ENCODE results near the gene ZNF22. TPM values are rescaled to one million over a fixed set of nuclear protein-coding genes. Genes with fewer than 3 reads are reported as not detected.
A peak's percentile ranks its signal among the peaks of the same experiment; 100 is the strongest.

ZNF22 gene
- total RNA-seq, 6 donors from 2014 or later = 8.4 to 26.9 (median 18.4) TPM

GRCh38 chr10:44955413-44956070, 45.2 kb upstream of the ZNF22 start:
- no peak for ATAC-seq (ENCODE audit: low FRiP score in 2 of 2)
- Histone ChIP-seq H3K27ac (no peak overlapping the region), H3K4me3 (no peak overlapping the region), H3K36me3 (peaks cover 0 to 13% (median 6%) of the 10 kb centered on the region in 4 donors), H3K4me1 (peaks cover 20 to 28% (median 22%) of the 10 kb centered on the region in 4 donors), H3K27me3 (no peaks in the 10 kb centered on the region), H3K9me3 (no peaks in the 10 kb centered on the region)
- DNase-seq = peak in 1 of 2 donors; percentile 9
- TF ChIP-seq CTCF (IDR thresholded peaks at IDR 0.05) (no peak), POLR2AphosphoS5 (IDR thresholded peaks at IDR 0.05) (no peak), EP300 (IDR thresholded peaks at IDR 0.05) (no peak), POLR2A (IDR thresholded peaks at IDR 0.05) (no peak)
- whole genome bisulfite sequencing, 2 donors = 86 to 92% methylated on average over 8 of the region's 8 CpGs

- no peaks in the 10 kb centered on the region for H3K27me3 ChIP-seq
- 92 to 96% methylated on average over 4 of the region's 4 CpGs for WGBS, 2 donors
- no peaks in the 10 kb centered on the region for H3K9me3 ChIP-seq
- H3K36me3 ChIP-seq = peaks cover 0 to 13% (median 6%) of the 10 kb centered on the region in 4 donors
- ATAC-seq (ENCODE audit: low FRiP score in 2 of 2) = no peak
- DNase-seq = peak in 1 of 2 donors; percentile 3
- H3K4me3 ChIP-seq = no peak overlapping the region
- no peak overlapping the region for H3K27ac ChIP-seq
- TF ChIP-seq POLR2AphosphoS5 (IDR thresholded peaks at IDR 0.05) (no peak), POLR2A (IDR thresholded peaks at IDR 0.05) (no peak), EP300 (IDR thresholded peaks at IDR 0.05) (no peak), CTCF (IDR thresholded peaks at IDR 0.05) (no peak)
- H3K4me1 ChIP-seq = peaks cover 26 to 35% (median 29%) of the 10 kb centered on the region in 4 donors
Measured at GRCh38 chr10:44956226-44956625, 44.5 kb upstream of the ZNF22 start.

- H3K27me3 ChIP-seq = no peaks in the 10 kb centered on the region
- H3K36me3 ChIP-seq = peaks cover 0 to 13% (median 6%) of the 10 kb centered on the region in 4 donors
- H3K4me1 ChIP-seq = peaks cover 27 to 43% (median 33%) of the 10 kb centered on the region in 4 donors
- ATAC-seq (ENCODE audit: low FRiP score in 2 of 2) (no peak), DNase-seq (peak in 1 of 2 donors; percentile 6)
- 94 to 96% methylated on average over 4 of the region's 4 CpGs for WGBS, 2 donors
- peak overlapping the region in 3 of 4 donors; percentile 88 to 97 (median 91) for H3K27ac ChIP-seq
- no peaks in the 10 kb centered on the region for H3K9me3 ChIP-seq
- no peak overlapping the region for H3K4me3 ChIP-seq
- no peak for TF ChIP-seq CTCF (IDR thresholded peaks at IDR 0.05)
Measured at GRCh38 chr10:44956717-44957706, 43.7 kb upstream of the ZNF22 start.

GRCh38 chr10:44958196-44958897, 42.4 kb upstream of the ZNF22 start:
- Histone ChIP-seq H3K9me3 (no peaks in the 10 kb centered on the region), H3K4me3 (peak overlapping the region in 3 of 4 donors; percentile 50 to 74 (median 72)), H3K27me3 (no peaks in the 10 kb centered on the region), H3K4me1 (peaks cover 34 to 56% (median 42%) of the 10 kb centered on the region in 4 donors), H3K36me3 (peaks cover 0 to 13% (median 6%) of the 10 kb centered on the region in 4 donors), H3K27ac (peak overlapping the region; percentile 88 to 97 (median 90))
- TF ChIP-seq EP300 (IDR thresholded peaks at IDR 0.05) (peak in 1 of 4 donors; percentile 60), POLR2AphosphoS5 (IDR thresholded peaks at IDR 0.05) (no peak)
- ATAC-seq (ENCODE audit: low FRiP score in 2 of 2) (peak; percentile 58 to 59), DNase-seq (peak in 1 of 2 donors; percentile 70)
- 45 to 48% methylated on average over 4 to 5 of the region's 5 CpGs for WGBS, 2 donors
